PC-9 (cell line): ENCODE data around the gene MAP3K2. TPM values are rescaled to one million over a fixed set of nuclear protein-coding genes. Genes with fewer than 3 reads are reported as not detected.

ENCODE experiments used
- BruUV-seq: library from RNA; stranded (reverse); fragments of 400-500 nt; replicated peaks from 2 replicates; lab custom pipeline; 2021; lab: Mats Ljungman, UMichigan
- CTCF ChIA-PET: fragments of 300-600 bp; sonication (Branson Sonifier 250); formaldehyde crosslinking; loops from one replicate; lab custom pipeline; 2022; ENCODE audit warnings: antibody characterized with exemption; lab: Charles Lee
- POLR2A ChIA-PET: fragments of 300-600 bp; sonication (Branson Sonifier 250); formaldehyde crosslinking; loops from one replicate; lab custom pipeline; 2022; ENCODE audit warnings: antibody characterized with exemption; ENCODE audit not compliant: unreplicated experiment; lab: Charles Lee
- DNase-seq, 2 experiments: peaks; one replicate each; pipeline versions ENCODE4 v3.0.0 to v3.0.0-alpha.2; 2015 to 2022; ENCODE audit warnings: mixed read lengths in 1 of 2
- H2AFZ ChIP-seq: fragments of 200-600 bp; sonication (generic); 2 replicates; pipeline ENCODE4 v1.8.1; 2017; ENCODE audit warnings: antibody characterized with exemption
- H3F3A ChIP-seq: fragments of 200-600 bp; sonication (generic); 2 replicates; pipeline ENCODE4 v1.8.1; 2017; ENCODE audit warnings: antibody characterized with exemption, mild to moderate bottlenecking, low read depth; ENCODE audit not compliant: insufficient read depth
- H3K27ac ChIP-seq: fragments of 200-600 bp; sonication (generic); 2 replicates; pipeline ENCODE4 v1.6.1; 2016; ENCODE audit warnings: mixed run types
- H3K27me3 ChIP-seq: fragments of 200-600 bp; sonication (generic); 2 replicates; pipeline ENCODE4 v1.6.1; 2016; ENCODE audit warnings: low read depth, mixed run types; ENCODE audit not compliant: insufficient read depth
- H3K36me3 ChIP-seq: fragments of 200-600 bp; sonication (generic); 2 replicates; pipeline ENCODE4 v1.6.1; 2016; ENCODE audit warnings: low read depth, mixed run types
- H3K4me1 ChIP-seq: fragments of 200-600 bp; sonication (generic); replicated peaks from 2 replicates; pipeline ENCODE4 v1.6.1; 2016; ENCODE audit warnings: mixed run types; ENCODE audit not compliant: insufficient read depth
- H3K4me2 ChIP-seq: fragments of 200-600 bp; sonication (generic); 2 replicates; pipeline ENCODE4 v1.6.1; 2017; ENCODE audit warnings: mixed run types
- H3K4me3 ChIP-seq: fragments of 200-600 bp; sonication (generic); 2 replicates; pipeline ENCODE4 v1.6.1; 2016; ENCODE audit warnings: mixed run types
- H3K79me2 ChIP-seq: fragments of 200-600 bp; sonication (generic); 2 replicates; pipeline ENCODE4 v1.6.1; 2017; ENCODE audit warnings: low read depth, mixed run types
- H3K9me2 ChIP-seq: fragments of 200-600 bp; sonication (generic); 2 replicates; pipeline ENCODE4 v1.8.1; 2017; ENCODE audit warnings: mild to moderate bottlenecking; ENCODE audit not compliant: insufficient read depth
- H3K9me3 ChIP-seq: fragments of 200-600 bp; sonication (generic); 2 replicates; pipeline ENCODE4 v1.8.1; 2016; ENCODE audit warnings: low read depth; ENCODE audit not compliant: insufficient read depth
- H4K20me1 ChIP-seq: fragments of 200-600 bp; sonication (generic); 2 replicates; pipeline ENCODE4 v1.8.1; 2017; ENCODE audit not compliant: insufficient read depth
- EZH2 ChIP-seq: fragments of 200-600 bp; sonication (generic); IDR thresholded peaks from 2 replicates; pipeline ENCODE4 v1.8.0; 2017; ENCODE audit warnings: antibody characterized with exemption, low read depth
- intact Hi-C: fragments of 100-400 bp; cut with micrococcal nuclease; formaldehyde crosslinking; loops from one replicate; pipeline ENCODE4 v1.10.0; 2022; ENCODE audit not compliant: unreplicated experiment
- total RNA-seq: library from RNA; stranded (reverse); gene quantifications from 2 replicates; pipeline ENCODE4 v1.2.3, GENCODE V29; 2021
- TF ChIP-seq, protein P1 (sequence below): fragments of 200-600 bp; sonication (generic); conservative IDR thresholded peaks from 2 replicates; pipeline ENCODE4 v1.6.1; 2017; ENCODE audit warnings: mixed run types, antibody characterized with exemption, mild to moderate bottlenecking, moderate library complexity

Gene MAP3K2
- total RNA-seq, 1 experiment from 2014 or later, result 81.2 TPM

DNA sequence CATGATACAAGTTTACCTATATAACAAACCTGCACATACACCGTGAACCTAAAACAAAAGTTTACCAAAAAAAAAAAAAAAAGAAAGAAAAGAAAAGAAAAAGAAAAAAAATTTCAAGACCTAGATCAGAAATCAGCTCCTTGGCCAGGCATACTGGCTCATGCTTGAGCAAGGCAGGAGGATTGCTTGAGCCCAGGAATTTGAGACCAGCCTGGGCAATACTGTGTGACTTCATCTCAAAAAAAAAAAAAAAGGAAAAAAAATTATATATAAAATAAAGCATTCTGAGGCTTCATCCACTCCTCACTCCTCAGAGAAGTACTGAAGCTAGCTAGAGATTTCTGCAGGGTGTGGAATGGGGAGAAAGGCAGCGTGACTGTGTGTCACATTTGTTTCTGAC, 18.7 kb upstream of the MAP3K2 start:
- Histone ChIP-seq H3K9me3 (no peaks in the 10 kb centered on the region), H3F3A (peaks cover 44% of the 10 kb centered on the region), H3K4me1 (peaks cover 48% of the 10 kb centered on the region), H3K4me2 (no peak overlapping the region), H3K36me3 (no peaks in the 10 kb centered on the region), H3K9me2 (no peaks in the 10 kb centered on the region), H3K79me2 (no peaks in the 10 kb centered on the region), H3K4me3 (no peak overlapping the region), H3K27ac (no peak overlapping the region), H3K27me3 (no peaks in the 10 kb centered on the region), H4K20me1 (no peaks in the 10 kb centered on the region), H2AFZ (no peak overlapping the region)
- POLR2A ChIA-PET, result no interaction called here
- TF ChIP-seq EZH2, result no peak
- TF ChIP-seq, protein P1, sequence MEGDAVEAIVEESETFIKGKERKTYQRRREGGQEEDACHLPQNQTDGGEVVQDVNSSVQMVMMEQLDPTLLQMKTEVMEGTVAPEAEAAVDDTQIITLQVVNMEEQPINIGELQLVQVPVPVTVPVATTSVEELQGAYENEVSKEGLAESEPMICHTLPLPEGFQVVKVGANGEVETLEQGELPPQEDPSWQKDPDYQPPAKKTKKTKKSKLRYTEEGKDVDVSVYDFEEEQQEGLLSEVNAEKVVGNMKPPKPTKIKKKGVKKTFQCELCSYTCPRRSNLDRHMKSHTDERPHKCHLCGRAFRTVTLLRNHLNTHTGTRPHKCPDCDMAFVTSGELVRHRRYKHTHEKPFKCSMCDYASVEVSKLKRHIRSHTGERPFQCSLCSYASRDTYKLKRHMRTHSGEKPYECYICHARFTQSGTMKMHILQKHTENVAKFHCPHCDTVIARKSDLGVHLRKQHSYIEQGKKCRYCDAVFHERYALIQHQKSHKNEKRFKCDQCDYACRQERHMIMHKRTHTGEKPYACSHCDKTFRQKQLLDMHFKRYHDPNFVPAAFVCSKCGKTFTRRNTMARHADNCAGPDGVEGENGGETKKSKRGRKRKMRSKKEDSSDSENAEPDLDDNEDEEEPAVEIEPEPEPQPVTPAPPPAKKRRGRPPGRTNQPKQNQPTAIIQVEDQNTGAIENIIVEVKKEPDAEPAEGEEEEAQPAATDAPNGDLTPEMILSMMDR, result no peak
- BruUV-seq, result no TSS peak
- intact Hi-C loops, result loop anchor here (10.0 kb wide), 1 partner anchor 342 kb away; no protein-coding TSS in a partner anchor
- no peak for DNase-seq
- CTCF ChIA-PET, result no interaction called here

DNA sequence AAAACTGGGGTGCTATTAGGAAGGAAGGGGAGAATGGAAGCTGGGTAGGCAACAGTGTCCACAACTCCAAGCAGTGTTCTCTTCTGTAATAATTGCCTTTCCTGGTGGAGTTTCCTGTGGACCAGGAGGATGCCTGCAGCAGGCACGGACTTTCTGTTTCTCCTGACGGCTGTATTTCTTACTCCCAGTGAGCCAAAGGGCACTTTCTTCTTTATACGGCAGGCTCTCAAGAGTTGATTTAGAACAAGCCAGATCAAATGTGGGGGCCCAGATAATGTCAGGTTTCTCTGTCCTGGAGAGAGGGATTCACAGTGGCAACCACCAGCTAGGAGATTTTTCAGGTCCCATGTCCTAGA, 17.5 kb upstream of the MAP3K2 start:
- no peaks in the 10 kb centered on the region for H4K20me1 ChIP-seq
- ChIA-PET CTCF (no interaction called here), POLR2A (interaction anchor here (0.6 kb wide), 1 partner anchor 56 kb away, joined by 5 read pairs; no protein-coding TSS in a partner anchor)
- H3K4me1 ChIP-seq, result peaks cover 49% of the 10 kb centered on the region
- no peaks in the 10 kb centered on the region for H3K27me3 ChIP-seq
- no TSS peak for BruUV-seq
- H3K27ac ChIP-seq, result no peak overlapping the region
- intact Hi-C loops, result loop anchor here (10.0 kb wide), 1 partner anchor 340 kb away; no protein-coding TSS in a partner anchor
- H3K9me2 ChIP-seq, result no peaks in the 10 kb centered on the region
- H2AFZ ChIP-seq, result no peak overlapping the region
- H3K79me2 ChIP-seq, result no peaks in the 10 kb centered on the region
- peaks cover 44% of the 10 kb centered on the region for H3F3A ChIP-seq
- no peak overlapping the region for H3K4me2 ChIP-seq
- TF ChIP-seq, protein P1, result no peak
- TF ChIP-seq EZH2, result no peak
- no peaks in the 10 kb centered on the region for H3K36me3 ChIP-seq
- DNase-seq, result no peak
- H3K9me3 ChIP-seq, result no peaks in the 10 kb centered on the region
- H3K4me3 ChIP-seq, result no peak overlapping the region

DNA sequence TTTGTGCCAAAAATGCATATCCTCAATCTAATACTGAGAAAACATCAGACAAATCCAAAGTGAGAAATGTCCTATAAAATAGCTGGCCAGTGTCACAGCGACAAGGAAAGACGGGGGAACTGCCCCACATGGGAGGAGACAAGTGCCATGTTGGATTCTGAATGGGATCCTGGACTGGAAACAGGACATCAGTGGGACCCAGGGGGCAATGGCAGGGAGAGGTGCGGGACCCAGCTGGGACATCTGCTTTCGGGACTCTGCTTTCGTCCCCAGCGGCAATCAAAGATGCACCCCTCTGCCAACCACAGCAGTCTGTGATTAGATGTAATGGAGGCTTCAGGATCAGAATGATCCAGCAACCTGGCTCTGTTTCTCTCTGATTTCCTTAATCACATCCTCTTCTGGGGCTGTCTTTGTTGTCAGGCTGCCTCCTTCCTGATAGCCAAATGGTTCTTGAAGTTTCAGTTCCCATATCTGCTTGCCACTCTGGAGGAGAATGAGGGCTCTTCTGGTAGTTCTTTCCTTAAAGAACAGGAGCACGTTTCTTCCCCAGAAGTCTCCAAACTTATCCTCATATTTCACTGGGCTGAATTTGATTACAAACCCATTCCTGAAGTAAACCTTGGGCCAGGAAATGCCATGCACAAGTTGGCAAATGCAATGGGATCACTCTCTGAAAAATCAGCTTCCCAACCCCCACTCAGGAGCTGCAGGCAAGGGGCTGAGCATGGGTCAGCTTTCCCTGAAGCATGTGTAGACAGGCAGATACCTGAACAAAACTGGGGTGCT, 16.9 kb upstream of the MAP3K2 start:
- ChIA-PET POLR2A (no interaction called here), CTCF (no interaction called here)
- no peak overlapping the region for H3K27ac ChIP-seq
- H3K9me2 ChIP-seq, result no peaks in the 10 kb centered on the region
- no peak for TF ChIP-seq EZH2
- TF ChIP-seq, protein P1, result no peak
- H3K27me3 ChIP-seq, result no peaks in the 10 kb centered on the region
- BruUV-seq, result no TSS peak
- no peak overlapping the region for H3K4me2 ChIP-seq
- H3K4me3 ChIP-seq, result no peak overlapping the region
- intact Hi-C loops, result loop anchor here (10.0 kb wide), 1 partner anchor 340 kb away; no protein-coding TSS in a partner anchor
- H3K36me3 ChIP-seq, result no peaks in the 10 kb centered on the region
- H3K4me1 ChIP-seq, result peaks cover 55% of the 10 kb centered on the region
- no peaks in the 10 kb centered on the region for H4K20me1 ChIP-seq
- H2AFZ ChIP-seq, result no peak overlapping the region
- H3K9me3 ChIP-seq, result no peaks in the 10 kb centered on the region
- peaks cover 44% of the 10 kb centered on the region for H3F3A ChIP-seq
- no peak for DNase-seq
- no peaks in the 10 kb centered on the region for H3K79me2 ChIP-seq
